Measurements from ENCODE around the gene SIN3B. TPM values are rescaled to one million over a fixed set of nuclear protein-coding genes. Genes with fewer than 3 reads are reported as not detected.

The SIN3B gene
- total RNA-seq, 5 donors from 2014 or later (not counting 1 experiment from before 2014, with no cell fraction given), result 76.4 to 94.5 (median 84.1) TPM

- no peaks in the 10 kb centered on the region for H3K27me3 Mint-ChIP-seq
- CTCF ChIA-PET, result no interaction called here
Observed at GRCh38 chr19:16882146-16882545, 52.9 kb downstream of the SIN3B start.

GRCh38 chr19:16883522-16883921 is 54.3 kb downstream of the SIN3B start:
- Histone ChIP-seq H3K4me1 (ENCODE audit: control insufficient read depth in 1 of 2, extremely low read depth in 1 of 2, insufficient read depth in 2 of 2, low read length in 2 of 2) (peaks cover 0 to 3% of the 10 kb centered on the region in 2 experiments), H3K27me3 (replicated peaks in 1 of 2; ENCODE audit: control insufficient read depth in 2 of 2, extremely low read depth in 1 of 2, insufficient read depth in 2 of 2, low read length in 1 of 2) (peaks cover 0 to 42% of the 10 kb centered on the region in 2 experiments), H3K36me3 (ENCODE audit: control insufficient read depth in 2 of 2, extremely low read depth in 1 of 2, insufficient read depth in 1 of 2, low read length in 1 of 2) (peaks cover 5 to 17% of the 10 kb centered on the region in 2 donors), H3K4me3 (ENCODE audit: control insufficient read depth in 1 of 2, extremely low read depth in 1 of 2, low read length in 1 of 2) (no peak overlapping the region), H3K9me3 (no peaks in the 10 kb centered on the region), H3K27ac (ENCODE audit: low read length) (no peak overlapping the region)
- ChIA-PET POLR2A (no interaction called here), CTCF (no interaction called here)
- peaks cover 0 to 3% of the 10 kb centered on the region in 2 donors for H3K27me3 Mint-ChIP-seq
- no peak overlapping the region for H3K4me3 Mint-ChIP-seq
- peaks cover 31% of the 10 kb centered on the region for H3K36me3 Mint-ChIP-seq
- no peak for DNase-seq
- no peak for ATAC-seq (replicated peaks in 1 of 4)
- peaks cover 1 to 3% (median 2%) of the 10 kb centered on the region in 3 donors for H3K4me1 Mint-ChIP-seq
- no peak overlapping the region for H3K27ac Mint-ChIP-seq
- WGBS (ENCODE audit: insufficient coverage), result 7% methylated on average over 2 of the region's 3 CpGs
- H3K9me3 Mint-ChIP-seq, result peaks cover 4 to 18% (median 17%) of the 10 kb centered on the region in 3 donors

More at GRCh38 chr19:16882146-16882545, 52.9 kb downstream of the SIN3B start:
- no peak overlapping the region for H3K27ac Mint-ChIP-seq
- H3K4me1 Mint-ChIP-seq, result no peaks in the 10 kb centered on the region
- no peak overlapping the region for H3K4me3 Mint-ChIP-seq
- H3K36me3 Mint-ChIP-seq, result peaks cover 37% of the 10 kb centered on the region
- WGBS (ENCODE audit: insufficient coverage), result 100% methylated on average over 1 of the region's 3 CpGs
- DNase-seq, result no peak
- Histone ChIP-seq H3K4me1 (ENCODE audit: control insufficient read depth in 1 of 2, extremely low read depth in 1 of 2, insufficient read depth in 2 of 2, low read length in 2 of 2) (no peaks in the 10 kb centered on the region), H3K4me3 (ENCODE audit: control insufficient read depth in 1 of 2, extremely low read depth in 1 of 2, low read length in 1 of 2) (no peak overlapping the region), H3K36me3 (ENCODE audit: control insufficient read depth in 2 of 2, extremely low read depth in 1 of 2, insufficient read depth in 1 of 2, low read length in 1 of 2) (peaks cover 17 to 30% of the 10 kb centered on the region in 2 donors), H3K9me3 (no peaks in the 10 kb centered on the region), H3K27me3 (replicated peaks in 1 of 2; ENCODE audit: control insufficient read depth in 2 of 2, extremely low read depth in 1 of 2, insufficient read depth in 2 of 2, low read length in 1 of 2) (peaks cover 0 to 29% of the 10 kb centered on the region in 2 experiments), H3K27ac (ENCODE audit: low read length) (no peak overlapping the region)
- ATAC-seq (replicated peaks in 1 of 4), result no peak
- POLR2A ChIA-PET, result no interaction called here
- H3K9me3 Mint-ChIP-seq, result peaks cover 4 to 18% (median 17%) of the 10 kb centered on the region in 3 donors

GRCh38 chr19:16885166-16885565 is 56.0 kb downstream of the SIN3B start:
- Histone ChIP-seq H3K27me3 (replicated peaks in 1 of 2; ENCODE audit: control insufficient read depth in 2 of 2, extremely low read depth in 1 of 2, insufficient read depth in 2 of 2, low read length in 1 of 2) (peaks cover 0 to 53% of the 10 kb centered on the region in 2 experiments), H3K9me3 (no peaks in the 10 kb centered on the region), H3K4me1 (ENCODE audit: control insufficient read depth in 1 of 2, extremely low read depth in 1 of 2, insufficient read depth in 2 of 2, low read length in 2 of 2) (peaks cover 0 to 10% of the 10 kb centered on the region in 2 experiments), H3K4me3 (ENCODE audit: control insufficient read depth in 1 of 2, extremely low read depth in 1 of 2, low read length in 1 of 2) (no peak overlapping the region), H3K36me3 (ENCODE audit: control insufficient read depth in 2 of 2, extremely low read depth in 1 of 2, insufficient read depth in 1 of 2, low read length in 1 of 2) (peaks cover 0 to under 1% of the 10 kb centered on the region in 2 donors), H3K27ac (ENCODE audit: low read length) (no peak overlapping the region)
- Mint-ChIP-seq H3K9me3 (peaks cover 4 to 18% (median 17%) of the 10 kb centered on the region in 3 donors), H3K4me1 (peaks cover 5 to 7% (median 5%) of the 10 kb centered on the region in 3 donors), H3K4me3 (no peak overlapping the region), H3K27ac (no peak overlapping the region), H3K27me3 (peaks cover 0 to 11% of the 10 kb centered on the region in 2 donors), H3K36me3 (peaks cover 19% of the 10 kb centered on the region)
- ChIA-PET CTCF (no interaction called here), POLR2A (no interaction called here)
- ATAC-seq (replicated peaks in 1 of 4) (no peak), DNase-seq (no peak)
- 60% methylated on average over 1 of the region's 5 CpGs for WGBS (ENCODE audit: insufficient coverage)

- CTCF ChIA-PET, result no interaction called here
- peaks cover 0 to 49% of the 10 kb centered on the region in 2 experiments for H3K27me3 ChIP-seq (replicated peaks in 1 of 2; ENCODE audit: control insufficient read depth in 2 of 2, extremely low read depth in 1 of 2, insufficient read depth in 2 of 2, low read length in 1 of 2)
- no peaks in the 10 kb centered on the region for H3K9me3 ChIP-seq
- Mint-ChIP-seq H3K27me3 (peaks cover 4 to 16% of the 10 kb centered on the region in 2 donors), H3K4me1 (peaks cover 5 to 7% (median 5%) of the 10 kb centered on the region in 3 donors), H3K4me3 (no peak overlapping the region), H3K9me3 (peaks cover 4 to 14% (median 12%) of the 10 kb centered on the region in 3 donors), H3K27ac (no peak overlapping the region), H3K36me3 (peaks cover 9% of the 10 kb centered on the region)
- ATAC-seq (replicated peaks in 1 of 4) (no peak), DNase-seq (no peak)
- H3K27ac ChIP-seq (ENCODE audit: low read length), result no peak overlapping the region
- no peaks in the 10 kb centered on the region for H3K36me3 ChIP-seq (ENCODE audit: control insufficient read depth in 2 of 2, extremely low read depth in 1 of 2, insufficient read depth in 1 of 2, low read length in 1 of 2)
- peaks cover 0 to 10% of the 10 kb centered on the region in 2 experiments for H3K4me1 ChIP-seq (ENCODE audit: control insufficient read depth in 1 of 2, extremely low read depth in 1 of 2, insufficient read depth in 2 of 2, low read length in 2 of 2)
- WGBS (ENCODE audit: insufficient coverage), result 84% methylated on average over 12 of the region's 20 CpGs
- H3K4me3 ChIP-seq (ENCODE audit: control insufficient read depth in 1 of 2, extremely low read depth in 1 of 2, low read length in 1 of 2), result no peak overlapping the region
- POLR2A ChIA-PET, result no interaction called here
Observed at GRCh38 chr19:16886305-16886880, 57.2 kb downstream of the SIN3B start.

- Mint-ChIP-seq H3K27me3 (peaks cover 7 to 25% of the 10 kb centered on the region in 2 donors), H3K4me3 (no peak overlapping the region), H3K27ac (no peak overlapping the region), H3K4me1 (peaks cover 5 to 7% (median 5%) of the 10 kb centered on the region in 3 donors), H3K9me3 (peaks cover 4 to 6% (median 4%) of the 10 kb centered on the region in 3 donors), H3K36me3 (peaks cover 5% of the 10 kb centered on the region)
- WGBS (ENCODE audit: insufficient coverage), result 47% methylated on average over 7 of the region's 17 CpGs
- H3K27me3 ChIP-seq (replicated peaks in 1 of 2; ENCODE audit: control insufficient read depth in 2 of 2, extremely low read depth in 1 of 2, insufficient read depth in 2 of 2, low read length in 1 of 2), result peaks cover 0 to 57% of the 10 kb centered on the region in 2 experiments
- H3K36me3 ChIP-seq (ENCODE audit: control insufficient read depth in 2 of 2, extremely low read depth in 1 of 2, insufficient read depth in 1 of 2, low read length in 1 of 2), result no peaks in the 10 kb centered on the region
- no peak overlapping the region for H3K4me3 ChIP-seq (ENCODE audit: control insufficient read depth in 1 of 2, extremely low read depth in 1 of 2, low read length in 1 of 2)
- CTCF ChIA-PET, result no interaction called here
- H3K9me3 ChIP-seq, result no peaks in the 10 kb centered on the region
- peaks cover 0 to 10% of the 10 kb centered on the region in 2 experiments for H3K4me1 ChIP-seq (ENCODE audit: control insufficient read depth in 1 of 2, extremely low read depth in 1 of 2, insufficient read depth in 2 of 2, low read length in 2 of 2)
- DNase-seq (no peak), ATAC-seq (replicated peaks in 1 of 4) (no peak)
- no peak overlapping the region for H3K27ac ChIP-seq (ENCODE audit: low read length)
- POLR2A ChIA-PET, result no interaction called here
Observed at GRCh38 chr19:16887353-16888265, 58.4 kb downstream of the SIN3B start.

- Mint-ChIP-seq H3K27me3 (peaks cover 10 to 29% of the 10 kb centered on the region in 2 donors), H3K36me3 (no peaks in the 10 kb centered on the region), H3K9me3 (no peaks in the 10 kb centered on the region), H3K27ac (no peak within 1 kb of the TSS), H3K4me3 (no peak within 1 kb of the TSS), H3K4me1 (peaks cover 7 to 14% (median 13%) of the 10 kb centered on the region in 3 donors)
- peak in 1 of 4 experiments; percentile 33 for ATAC-seq (replicated peaks in 1 of 4)
- Histone ChIP-seq H3K4me1 (ENCODE audit: control insufficient read depth in 1 of 2, extremely low read depth in 1 of 2, insufficient read depth in 2 of 2, low read length in 2 of 2) (peaks cover 0 to 19% of the 10 kb centered on the region in 2 experiments), H3K36me3 (ENCODE audit: control insufficient read depth in 2 of 2, extremely low read depth in 1 of 2, insufficient read depth in 1 of 2, low read length in 1 of 2) (no peaks in the 10 kb centered on the region), H3K4me3 (ENCODE audit: control insufficient read depth in 1 of 2, extremely low read depth in 1 of 2, low read length in 1 of 2) (no peak within 1 kb of the TSS), H3K9me3 (no peaks in the 10 kb centered on the region), H3K27me3 (replicated peaks in 1 of 2; ENCODE audit: control insufficient read depth in 2 of 2, extremely low read depth in 1 of 2, insufficient read depth in 2 of 2, low read length in 1 of 2) (peaks cover 0 to 61% of the 10 kb centered on the region in 2 experiments), H3K27ac (ENCODE audit: low read length) (no peak within 1 kb of the TSS)
- POLR2A ChIA-PET, result no interaction called here
- CTCF ChIA-PET, result no interaction called here
- WGBS (ENCODE audit: insufficient coverage), result 14% methylated on average over 30 of the region's 31 CpGs
- no peak for DNase-seq
Observed at GRCh38 chr19:16888629-16889365, 59.6 kb downstream of the SIN3B start, which contains the start of gene F2RL3. F2RL3 (plus strand) TSS chr19:16888999; CDS start chr19:16889190, 191 bp downstream.
